Endometrial microvascular endothelial cells (primary cell): Measurements from ENCODE around the gene PARP3. TPM values are rescaled to one million over a fixed set of nuclear protein-coding genes. Genes with fewer than 3 reads are reported as not detected.

Experiments
- in situ Hi-C: cut with HindIII; loops from 2 replicates; pipeline ENCODE4 v1.10.0; 2017; ENCODE audit warnings: low sequenced_read_pairs, low pct_unique_long_range_greater_than_20kb; ENCODE audit errors: inconsistent ontology term
- total RNA-seq: library from RNA; depleted of rRNA; stranded (reverse); fragments of >200 nt; gene quantifications from one replicate; pipeline ENCODE4 v1.2.3, GENCODE V29; 2015; ENCODE audit errors: inconsistent ontology term

The PARP3 gene
- total RNA-seq, 1 donor from 2014 or later, result 18.1 TPM

GRCh38 chr3:51995346-51996163, 53.4 kb downstream of the PARP3 start, which contains the start of gene RPL29:
RPL29 (minus strand) TSS chr3:51995895; CDS start chr3:51995461, 434 bp downstream.
- in situ Hi-C loops, result loop anchor here (10.0 kb wide), 1 partner anchor 149 kb away; no protein-coding TSS in a partner anchor

- in situ Hi-C loops, result loop anchor here (10.0 kb wide), 1 partner anchor 148 kb away; no protein-coding TSS in a partner anchor
These were observed 55.0 kb downstream of the PARP3 start for GRCh38 chr3:51997172-51997571.

- in situ Hi-C loops, result loop anchor here (10.0 kb wide), 1 partner anchor 147 kb away; no protein-coding TSS in a partner anchor
These were observed 55.9 kb downstream of the PARP3 start for GRCh38 chr3:51997935-51998596.

Other genes with a start within 250 kb of the PARP3 start
- 0.93 TPM for gene GRM2, start 235.3 kb upstream of the PARP3 start, total RNA-seq
- gene IQCF6, start 163.1 kb upstream of the PARP3 start, total RNA-seq, result not detected
- gene IQCF2, start 80.7 kb upstream of the PARP3 start, total RNA-seq, result not detected
- not detected for gene IQCF5, start 66.8 kb upstream of the PARP3 start, total RNA-seq
- not detected for gene IQCF1, start 39.0 kb upstream of the PARP3 start, total RNA-seq
- gene RRP9, start 459 bp upstream of the PARP3 start, total RNA-seq, result 29.0 TPM
- not detected for gene GPR62, start 13.0 kb downstream of the PARP3 start, total RNA-seq
- 77.8 TPM for gene PCBP4, start 25.1 kb downstream of the PARP3 start, total RNA-seq
- gene ABHD14B, start 31.7 kb downstream of the PARP3 start, total RNA-seq, result 39.0 TPM
- 31.7 TPM for gene ABHD14A, start 32.7 kb downstream of the PARP3 start, total RNA-seq
- gene ACY1, start 41.2 kb downstream of the PARP3 start, total RNA-seq, result 36.9 TPM
- 1,389 TPM for gene RPL29, start 53.5 kb downstream of the PARP3 start, total RNA-seq
- 29.4 TPM for gene DUSP7, start 114.2 kb downstream of the PARP3 start, total RNA-seq
- gene POC1A, start 212.1 kb downstream of the PARP3 start, total RNA-seq, result 12.6 TPM